ENCODE results near the gene FOXD3.
"Not testable (repeated sequence)": the region's sequence is repeated elsewhere in the genome, so short reads cannot be mapped to it uniquely, and the experiment has no call there.

The FOXD3 gene

DNA sequence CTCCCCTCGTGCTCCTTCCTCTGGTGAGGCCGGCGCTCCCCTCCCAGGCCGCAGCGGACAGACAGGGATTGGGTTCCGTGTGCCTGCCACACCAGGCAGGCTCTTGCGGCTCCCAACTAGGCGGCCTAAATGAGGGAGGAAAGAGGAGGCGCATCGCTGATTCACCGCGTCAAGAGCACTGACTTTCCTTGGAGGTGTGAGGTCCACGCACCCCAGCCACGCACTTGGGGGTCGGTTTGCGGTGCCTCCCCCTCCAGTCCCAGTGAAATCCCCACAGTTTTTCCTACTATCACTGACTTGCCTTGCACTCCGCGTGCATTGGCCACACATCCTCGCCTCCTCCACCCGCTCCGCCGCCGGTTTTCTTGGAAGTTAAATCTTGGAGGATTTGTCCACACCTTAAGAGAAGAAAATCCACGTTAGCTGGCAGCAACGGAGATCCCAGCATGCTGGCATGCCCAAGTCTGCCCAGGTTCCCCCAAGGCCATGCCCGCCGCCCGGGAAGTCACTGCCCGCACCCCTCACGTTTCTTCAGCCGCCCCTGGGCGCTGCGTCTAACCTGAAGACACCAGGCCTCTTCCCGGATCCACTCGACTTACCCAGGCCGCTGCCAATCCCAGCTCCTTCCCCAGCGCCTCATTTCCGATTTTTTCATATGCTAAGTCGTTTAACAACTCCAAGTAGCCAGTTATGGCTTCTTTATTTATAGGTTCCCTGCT is 1.1 kb upstream of the FOXD3 start:
- DNase-seq: no peak

DNA sequence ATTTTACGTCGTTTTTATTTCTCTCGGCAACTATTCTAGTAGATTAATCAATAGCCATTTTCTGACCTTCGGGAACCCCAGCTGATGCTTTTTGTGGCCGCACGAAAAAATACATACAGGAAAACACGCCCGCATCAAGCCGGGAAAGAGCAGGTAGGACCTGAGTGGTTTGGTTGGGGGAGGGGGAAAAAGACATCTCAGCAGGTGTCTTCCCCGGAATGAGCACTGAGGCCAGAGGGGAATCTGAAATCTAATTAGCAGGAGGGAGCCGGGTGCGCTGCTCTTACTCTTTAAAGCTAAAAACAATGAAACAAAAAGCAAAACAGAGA is 618 bp upstream of the FOXD3 start:
- no peak for DNase-seq

DNA sequence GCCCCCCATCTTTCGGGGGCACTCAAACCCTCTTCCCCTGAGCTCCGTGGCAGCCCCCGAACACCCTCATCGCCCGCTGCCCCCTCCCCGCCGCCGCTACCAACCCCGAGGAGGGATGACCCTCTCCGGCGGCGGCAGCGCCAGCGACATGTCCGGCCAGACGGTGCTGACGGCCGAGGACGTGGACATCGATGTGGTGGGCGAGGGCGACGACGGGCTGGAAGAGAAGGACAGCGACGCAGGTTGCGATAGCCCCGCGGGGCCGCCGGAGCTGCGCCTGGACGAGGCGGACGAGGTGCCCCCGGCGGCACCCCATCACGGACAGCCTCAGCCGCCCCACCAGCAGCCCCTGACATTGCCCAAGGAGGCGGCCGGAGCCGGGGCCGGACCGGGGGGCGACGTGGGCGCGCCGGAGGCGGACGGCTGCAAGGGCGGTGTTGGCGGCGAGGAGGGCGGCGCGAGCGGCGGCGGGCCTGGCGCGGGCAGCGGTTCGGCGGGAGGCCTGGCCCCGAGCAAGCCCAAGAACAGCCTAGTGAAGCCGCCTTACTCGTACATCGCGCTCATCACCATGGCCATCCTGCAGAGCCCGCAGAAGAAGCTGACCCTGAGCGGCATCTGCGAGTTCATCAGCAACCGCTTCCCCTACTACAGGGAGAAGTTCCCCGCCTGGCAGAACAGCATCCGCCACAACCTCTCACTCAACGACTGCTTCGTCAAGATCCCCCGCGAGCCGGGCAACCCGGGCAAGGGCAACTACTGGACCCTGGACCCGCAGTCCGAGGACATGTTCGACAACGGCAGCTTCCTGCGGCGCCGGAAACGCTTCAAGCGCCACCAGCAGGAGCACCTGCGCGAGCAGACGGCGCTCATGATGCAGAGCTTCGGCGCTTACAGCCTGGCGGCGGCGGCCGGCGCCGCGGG is 837 bp downstream of the FOXD3 start:
- no peak for DNase-seq

DNA sequence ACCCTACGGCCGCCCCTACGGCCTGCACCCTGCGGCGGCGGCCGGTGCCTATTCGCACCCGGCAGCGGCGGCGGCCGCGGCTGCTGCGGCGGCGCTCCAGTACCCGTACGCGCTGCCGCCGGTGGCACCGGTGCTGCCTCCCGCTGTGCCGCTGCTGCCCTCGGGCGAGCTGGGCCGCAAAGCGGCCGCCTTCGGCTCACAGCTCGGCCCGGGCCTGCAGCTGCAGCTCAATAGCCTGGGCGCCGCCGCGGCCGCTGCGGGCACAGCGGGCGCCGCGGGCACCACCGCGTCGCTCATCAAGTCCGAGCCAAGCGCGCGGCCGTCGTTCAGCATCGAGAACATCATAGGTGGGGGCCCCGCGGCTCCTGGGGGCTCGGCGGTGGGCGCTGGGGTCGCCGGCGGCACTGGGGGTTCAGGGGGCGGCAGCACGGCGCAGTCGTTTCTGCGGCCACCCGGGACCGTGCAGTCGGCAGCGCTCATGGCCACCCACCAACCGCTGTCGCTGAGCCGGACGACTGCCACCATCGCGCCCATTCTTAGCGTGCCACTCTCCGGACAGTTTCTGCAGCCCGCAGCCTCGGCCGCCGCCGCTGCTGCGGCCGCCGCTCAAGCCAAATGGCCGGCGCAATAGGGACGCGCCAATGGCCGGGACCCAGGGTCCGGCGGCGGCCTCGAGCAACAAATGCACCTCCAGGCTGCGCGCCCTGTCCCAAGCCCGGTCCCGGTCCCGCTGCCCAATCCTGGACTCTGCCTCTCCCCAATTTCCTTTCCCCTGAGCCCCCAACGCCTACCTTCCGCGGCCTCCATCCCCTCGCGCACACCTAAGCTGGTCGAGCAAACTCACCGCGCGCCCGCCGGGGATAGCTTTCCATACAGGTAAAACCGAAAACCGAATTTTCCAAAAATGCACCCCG is 1.8 kb downstream of the FOXD3 start:
- DNase-seq: no peak

DNA sequence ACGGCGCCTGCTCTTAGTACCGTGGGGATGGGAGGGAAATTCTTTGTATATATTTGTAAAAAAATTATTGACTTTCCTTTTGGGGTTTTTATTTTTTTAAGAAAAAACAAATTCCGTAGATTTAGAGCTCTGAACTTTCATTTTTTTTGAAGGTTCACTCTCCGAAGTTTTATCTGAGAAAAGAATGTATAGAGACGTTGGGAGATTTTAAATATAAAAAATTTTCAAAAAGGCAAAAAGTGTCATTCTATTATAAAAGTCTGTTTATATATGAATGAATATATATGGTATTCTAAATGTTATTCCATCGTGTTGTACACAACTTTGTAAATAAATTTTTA is 2.4 kb downstream of the FOXD3 start:
- DNase-seq: no peak

DNA sequence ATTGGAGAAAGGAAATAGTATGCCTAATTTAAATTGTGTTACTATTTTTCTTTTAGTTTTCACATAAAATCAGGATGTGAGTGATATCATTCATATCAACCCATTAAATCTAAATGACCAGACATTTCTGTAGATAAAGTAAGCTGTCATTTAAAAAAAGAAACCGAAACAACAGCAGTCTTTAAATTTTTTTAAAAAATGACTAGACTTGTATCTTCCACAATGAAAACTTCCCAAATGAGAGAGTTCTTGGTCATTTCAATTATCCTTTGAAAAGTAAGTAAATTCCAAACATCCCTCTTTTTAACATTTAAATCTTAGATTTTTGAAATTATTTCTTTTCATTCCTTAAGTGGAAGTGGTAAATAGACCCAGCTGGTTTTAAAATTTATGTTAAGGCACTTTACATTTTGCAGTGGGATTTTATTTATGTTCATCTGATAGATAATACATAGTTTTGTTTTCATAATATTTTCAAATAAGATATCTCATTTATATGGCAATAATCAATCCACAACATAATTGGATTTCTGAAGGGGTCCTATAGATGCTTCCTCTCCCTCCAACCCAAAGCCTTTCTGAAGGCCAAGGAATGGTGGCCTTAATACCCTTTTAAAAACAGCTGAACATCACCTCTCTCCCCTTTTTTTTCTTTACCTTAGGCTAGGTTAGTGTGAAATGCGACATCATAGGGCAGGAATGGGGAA is 3.1 kb downstream of the FOXD3 start:
- no peak for DNase-seq

DNA sequence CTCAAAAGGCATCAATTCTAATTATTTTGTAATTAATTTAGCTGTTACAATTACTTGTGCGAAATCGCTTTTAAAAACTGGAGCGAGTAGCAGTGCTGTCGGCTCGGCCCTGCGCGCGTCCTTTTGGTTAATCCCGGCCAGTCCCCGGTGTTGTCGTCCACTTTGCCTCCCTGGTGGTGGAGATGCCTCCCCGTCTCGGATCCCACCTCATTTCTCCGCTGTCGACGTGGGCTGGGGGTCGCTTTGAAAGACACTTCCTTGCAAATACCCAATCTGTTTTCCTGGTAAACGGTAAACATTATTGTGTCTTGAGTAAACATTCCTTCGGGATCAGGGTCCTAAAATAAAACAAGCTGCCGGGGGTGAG is 3.7 kb downstream of the FOXD3 start:
- no peak for DNase-seq

DNA sequence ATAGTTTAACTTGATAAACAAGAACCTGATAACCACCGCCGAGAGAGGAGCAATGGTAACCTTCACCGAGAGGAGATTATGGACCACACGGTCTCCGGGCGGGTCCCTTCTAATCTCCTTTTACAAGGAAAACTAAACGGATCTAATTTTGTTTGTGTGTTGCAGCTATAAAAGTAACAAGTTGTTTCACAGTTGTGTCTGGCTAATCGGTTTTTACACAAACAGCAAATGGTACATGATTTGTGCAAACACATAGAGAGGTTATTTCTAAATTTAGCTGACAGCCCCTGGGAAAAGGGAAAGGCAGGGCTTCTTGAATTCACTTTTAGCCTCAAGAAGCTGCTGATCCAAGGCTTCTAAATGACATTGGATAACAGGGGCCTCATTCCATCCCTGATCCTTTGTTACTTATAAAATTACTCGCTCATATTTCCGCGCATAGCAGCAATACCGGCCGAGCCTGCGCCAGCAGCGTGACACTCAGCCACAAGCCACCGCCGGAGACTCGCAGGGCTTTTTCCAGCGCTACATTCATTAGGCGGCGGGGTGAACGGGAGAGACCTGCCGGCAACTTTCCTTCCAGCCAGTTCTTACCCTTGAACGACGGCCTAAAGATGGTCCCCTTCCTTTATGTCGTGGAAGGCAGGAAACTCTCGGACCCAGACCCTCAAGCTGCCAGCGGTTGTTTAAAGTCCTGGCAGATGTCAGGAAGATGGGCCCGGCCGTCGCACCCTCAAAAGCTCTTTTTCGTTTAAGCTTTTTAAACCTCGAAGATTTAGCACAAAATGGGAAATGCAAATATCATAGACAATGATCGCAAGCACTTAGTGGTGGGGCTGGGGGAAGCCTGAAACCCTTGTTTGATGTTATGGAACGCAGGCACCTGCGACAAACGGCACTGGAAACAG is 4.4 kb downstream of the FOXD3 start:
- no peak for DNase-seq

DNA sequence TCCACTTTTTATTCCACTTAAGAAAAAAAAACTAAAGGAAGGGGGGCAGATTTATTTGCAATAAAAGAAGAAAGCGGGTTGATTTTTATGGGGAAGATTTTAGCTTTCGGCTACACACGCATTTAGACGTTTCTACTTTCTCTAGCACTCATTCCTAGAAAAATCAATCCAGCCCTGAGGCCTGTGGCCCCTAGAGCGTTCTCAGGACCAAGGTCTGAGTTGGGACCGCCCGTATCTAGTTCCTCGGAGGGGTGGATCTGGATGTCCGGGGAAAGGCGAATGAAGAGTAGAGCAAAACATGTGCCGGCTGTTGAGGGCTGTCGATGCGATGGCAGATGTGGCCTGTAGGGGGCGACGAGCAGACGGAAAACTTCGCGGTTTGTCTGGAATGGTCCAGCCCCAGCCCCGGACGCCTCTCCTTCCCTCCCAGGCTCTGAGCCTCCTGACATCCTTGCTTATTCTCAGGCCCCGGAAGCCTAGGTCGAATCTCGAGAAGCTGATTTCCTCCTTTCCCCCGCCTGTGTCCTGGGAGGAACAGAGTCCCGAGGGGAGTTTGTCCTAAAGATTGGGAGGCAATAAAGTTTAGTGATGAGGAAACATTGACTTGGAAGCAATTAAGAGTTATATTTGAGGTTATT is 5.2 kb downstream of the FOXD3 start:
- no peak for DNase-seq

DNA sequence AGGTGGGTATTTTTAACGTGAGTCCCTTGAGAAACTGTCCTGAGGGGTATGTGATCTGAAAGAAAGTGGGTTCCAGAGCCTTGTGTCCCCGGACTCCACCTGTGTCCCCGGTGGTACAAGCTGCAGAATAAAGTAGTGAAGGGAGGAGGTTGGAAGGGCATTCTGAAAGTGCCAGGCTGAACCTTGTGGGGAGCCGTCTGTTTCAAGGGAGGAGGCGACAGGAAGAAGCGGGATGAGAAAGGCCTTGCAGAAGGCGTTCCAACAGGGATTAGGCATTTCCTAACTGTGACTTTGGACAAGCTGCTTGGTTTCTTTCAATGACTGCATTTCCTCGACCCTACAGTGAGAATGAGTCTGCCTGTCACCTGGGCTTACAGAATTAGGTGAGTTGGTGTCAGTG is 5.8 kb downstream of the FOXD3 start:
- no peak for DNase-seq

DNA sequence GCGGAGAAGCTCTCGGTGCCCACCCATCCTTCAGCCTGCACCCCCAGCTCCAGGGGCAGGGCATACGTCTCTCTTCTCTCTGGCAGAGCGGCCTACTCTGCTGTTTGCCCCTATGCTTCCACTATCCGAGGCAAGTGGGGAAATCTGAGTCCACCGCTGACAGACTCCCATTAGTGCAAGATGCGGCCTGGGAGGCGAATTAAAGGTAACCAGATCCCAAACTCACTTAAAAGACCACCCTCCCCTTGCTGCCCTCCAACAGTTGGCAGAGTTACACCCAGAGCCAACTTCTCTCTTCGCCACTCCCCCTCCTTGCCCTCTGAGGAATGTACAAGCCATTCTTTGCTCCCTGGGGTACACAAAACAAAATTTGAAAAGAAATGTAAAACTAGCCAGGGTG is 6.4 kb downstream of the FOXD3 start:
- no peak for DNase-seq

DNA sequence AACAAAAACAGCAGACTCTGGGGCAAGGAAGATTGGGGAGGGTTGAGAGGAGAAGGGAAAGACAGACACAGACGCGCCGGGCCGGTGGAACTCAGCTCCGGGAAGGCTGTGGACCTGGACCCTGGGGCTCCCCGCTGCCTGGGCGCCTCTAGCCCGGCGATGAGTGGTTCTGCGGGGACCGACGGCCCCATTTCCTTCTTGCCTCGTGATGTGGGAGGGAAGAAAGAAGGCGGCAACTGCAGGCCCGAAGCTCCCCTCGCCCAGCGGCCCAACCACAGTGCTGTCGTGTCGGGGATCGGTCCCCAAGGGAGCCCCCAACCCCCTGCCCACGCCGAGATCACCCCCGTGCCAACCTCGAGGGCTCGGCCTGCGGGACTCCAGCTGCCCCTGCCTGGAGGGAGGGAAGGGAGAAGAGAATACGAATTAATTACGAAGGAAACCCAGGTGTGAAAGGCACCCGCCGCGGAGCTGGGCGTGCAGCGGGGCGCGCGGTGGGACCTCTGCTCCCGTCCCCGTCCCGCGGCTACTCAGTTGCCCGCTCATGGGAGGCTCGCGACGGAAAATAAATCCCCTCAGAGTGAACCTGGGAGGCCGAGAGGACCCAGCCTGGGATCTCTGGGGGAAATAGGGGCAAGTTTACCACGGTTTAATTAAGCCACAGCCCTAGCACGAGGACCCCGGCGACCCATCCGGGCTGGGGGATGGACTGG is 7.4 kb downstream of the FOXD3 start:
- no peak for DNase-seq

DNA sequence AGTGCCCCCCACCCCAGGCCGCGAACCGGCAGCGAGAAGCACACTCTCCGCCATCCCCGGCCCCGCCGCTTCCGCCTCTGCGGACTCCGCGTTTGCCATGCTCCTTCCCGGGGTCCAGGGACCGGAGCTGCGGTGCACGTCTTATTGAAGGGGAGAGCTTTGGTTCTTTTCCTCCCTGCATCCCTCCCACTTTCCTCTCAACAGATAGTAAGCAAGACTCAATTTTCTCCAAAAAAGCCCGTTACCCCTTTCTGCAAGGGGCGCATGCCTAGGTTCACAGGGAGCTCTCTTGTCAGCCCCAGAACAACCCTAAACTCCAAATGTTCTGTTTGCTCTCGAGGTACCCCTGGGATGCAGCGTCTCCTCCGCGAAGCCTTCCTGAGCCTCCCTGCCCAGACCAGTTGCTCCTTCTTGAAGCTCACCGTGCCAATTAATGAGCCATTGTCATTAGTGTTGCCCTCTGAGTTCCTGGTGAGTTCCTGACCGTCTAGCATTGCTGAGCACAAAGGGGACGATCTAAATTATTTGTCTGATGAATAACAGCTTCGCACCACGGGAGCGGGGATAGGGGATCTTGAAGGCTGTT is 8.1 kb downstream of the FOXD3 start:
- DNase-seq: no peak

DNA sequence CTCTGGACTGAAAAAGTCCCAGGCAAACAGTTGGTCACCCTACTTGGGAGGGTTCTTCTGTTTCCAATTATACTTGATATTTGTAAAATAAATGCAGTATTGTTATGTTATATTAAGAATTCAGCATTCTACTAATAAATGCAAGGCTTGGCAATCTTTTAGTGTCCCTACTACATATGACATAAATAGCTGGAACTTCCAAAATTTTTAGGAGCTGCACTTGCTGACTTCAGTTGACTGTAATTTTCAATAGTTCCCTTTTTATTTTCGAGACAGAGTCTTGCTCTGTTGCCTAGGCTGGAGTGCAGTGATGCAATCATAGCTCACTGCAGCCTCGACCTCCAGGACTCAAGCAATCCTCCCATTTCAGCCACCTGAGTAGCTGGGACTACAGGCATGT is 20.0 kb downstream of the FOXD3 start:
- peak in 1 of 2 experiments; percentile 27 for DNase-seq

DNA sequence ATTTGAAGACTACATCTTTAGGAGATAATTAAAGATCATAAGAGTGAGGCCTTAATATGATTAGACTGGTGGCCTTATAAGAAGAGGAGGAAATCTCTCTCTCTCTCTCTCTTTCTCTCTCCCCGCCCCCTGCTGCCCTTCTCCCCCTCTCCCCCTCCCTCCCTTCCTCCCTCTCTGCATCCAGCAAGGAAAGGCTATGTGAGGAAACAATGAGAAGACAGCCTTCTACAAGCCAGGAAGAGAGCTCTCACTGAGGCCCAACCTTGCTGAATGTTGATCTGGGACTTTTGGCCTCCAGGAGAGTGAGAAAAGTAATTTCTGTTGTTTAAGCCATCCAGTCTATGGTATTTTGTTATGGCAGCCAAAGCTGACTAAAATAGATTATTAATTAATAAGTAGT is 21.6 kb downstream of the FOXD3 start:
- DNase-seq: no peak

DNA sequence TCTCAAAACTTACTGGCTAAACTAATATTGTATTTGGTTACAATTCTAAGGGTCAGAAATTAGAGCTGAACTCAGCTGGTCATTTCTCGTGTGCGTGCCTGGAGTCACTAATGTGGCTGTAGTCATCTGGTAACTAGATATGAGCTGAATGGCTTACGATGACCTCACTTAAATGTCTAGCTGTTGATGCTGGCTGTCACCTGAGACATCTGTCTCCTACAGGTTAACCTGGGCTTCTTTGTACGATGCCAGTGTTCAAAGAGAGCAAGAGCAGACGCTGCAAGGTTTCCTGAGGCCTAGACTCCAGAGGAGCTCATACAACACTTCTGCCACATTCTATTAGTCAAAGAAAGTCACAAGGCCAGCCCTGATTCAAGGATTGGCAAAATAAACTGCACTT is 28.0 kb downstream of the FOXD3 start:
- no peak for DNase-seq

DNA sequence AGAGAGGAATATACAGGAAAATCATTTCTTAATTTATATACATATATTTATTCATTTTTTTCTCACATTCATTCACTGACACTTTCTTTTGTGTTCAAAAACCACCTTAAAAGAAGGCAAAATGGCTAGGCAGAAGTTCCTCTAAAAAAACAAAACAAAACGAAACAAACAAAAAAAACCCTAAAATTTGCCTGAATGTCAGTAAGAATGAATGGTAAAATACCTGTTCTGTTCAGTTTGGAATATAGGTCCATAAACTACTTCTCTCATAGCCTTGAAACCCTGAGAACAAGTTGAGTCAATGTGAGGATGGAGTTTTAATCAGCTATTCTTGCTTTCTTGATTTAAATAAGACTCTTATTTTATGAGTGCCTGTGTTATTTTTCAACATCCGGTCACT is 30.4 kb downstream of the FOXD3 start:
- no peak for DNase-seq

DNA sequence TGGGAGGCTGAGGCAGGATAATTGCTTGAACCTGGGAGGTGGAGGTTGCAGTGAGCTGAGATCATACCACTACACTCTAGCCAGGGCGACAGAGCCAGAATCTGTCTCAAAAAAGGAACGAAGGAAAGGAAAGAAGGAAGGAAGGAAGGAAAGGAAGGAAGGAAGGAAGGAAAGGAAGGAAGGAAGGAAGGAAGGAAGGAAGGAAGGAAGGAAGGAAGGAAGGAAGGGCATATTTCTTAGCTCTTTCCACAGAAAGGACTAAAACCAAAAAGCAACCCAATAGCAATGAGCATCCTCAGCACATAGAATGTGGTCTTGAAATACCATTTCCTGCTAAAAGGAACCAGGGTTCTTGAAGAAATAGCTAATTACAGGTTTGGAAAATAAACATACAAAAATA is 33.9 kb downstream of the FOXD3 start:
- not testable (repeated sequence) for DNase-seq

DNA sequence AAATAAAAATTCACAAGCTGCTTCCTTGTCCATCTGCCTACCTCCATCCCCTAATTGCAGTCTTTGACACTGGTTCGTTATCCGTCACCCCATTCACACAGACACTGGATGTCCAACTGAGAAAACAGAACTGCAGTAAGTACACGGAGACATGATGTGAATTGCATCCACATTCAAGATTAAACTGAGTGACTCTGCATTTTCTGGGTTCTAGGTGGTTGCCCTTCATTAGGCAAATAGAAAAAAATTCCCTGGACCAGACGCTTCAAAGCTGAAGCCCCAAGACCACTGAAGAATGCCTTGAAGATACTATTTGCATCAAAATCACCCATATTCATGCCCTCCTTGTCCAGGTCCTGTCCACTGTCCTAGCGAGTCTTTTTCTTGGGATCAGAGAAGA is 37.2 kb downstream of the FOXD3 start:
- no peak for DNase-seq

DNA sequence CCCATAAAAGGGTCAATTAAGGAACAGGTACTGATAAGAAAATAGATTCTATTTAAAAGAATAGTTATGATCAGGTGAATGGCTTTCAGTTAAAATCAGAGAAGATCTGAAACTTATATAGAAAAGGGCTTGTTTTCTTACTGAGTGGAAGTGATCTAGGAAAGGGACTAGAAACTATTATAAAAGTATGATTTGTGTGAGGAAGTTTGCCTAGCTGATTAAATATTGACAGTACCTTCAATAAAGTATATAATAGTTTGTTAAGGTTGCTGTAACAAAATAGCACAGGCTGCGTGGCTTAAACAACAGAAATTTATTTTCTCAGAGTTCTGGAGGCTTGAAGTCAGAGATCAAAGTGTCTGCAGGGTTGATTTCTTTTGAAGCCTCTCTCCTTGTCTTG is 39.7 kb downstream of the FOXD3 start:
- DNase-seq: no peak
